Coronary artery (tissue), 2 donors: ENCODE results near the gene STRADB.

Experiments
- DNase-seq: peaks from one replicate; pipeline ENCODE4 v3.0.0-alpha.2; 2017; ENCODE audit warnings: low spot score
- H3K27ac ChIP-seq, 2 donors: fragments of 200-600 bp; sonication (generic); one replicate each; pipeline ENCODE4 v1.5.1; 2016 to 2019
- H3K4me3 ChIP-seq: fragments of 200-600 bp; sonication (generic); 2 replicates; pipeline ENCODE4 v1.5.1; 2016; ENCODE audit warnings: mild to moderate bottlenecking, moderate library complexity
- TF ChIP-seq, protein P1 (sequence below): fragments of 200-600 bp; sonication (generic); IDR thresholded peaks from one replicate; pipeline ENCODE4 v1.5.1; 2019; ENCODE audit warnings: antibody characterized with exemption

STRADB gene

GRCh38 chr2:201444746-201445465 lies 6.6 kb upstream of the STRADB start:
- no peak for DNase-seq
- TF ChIP-seq, protein P1, sequence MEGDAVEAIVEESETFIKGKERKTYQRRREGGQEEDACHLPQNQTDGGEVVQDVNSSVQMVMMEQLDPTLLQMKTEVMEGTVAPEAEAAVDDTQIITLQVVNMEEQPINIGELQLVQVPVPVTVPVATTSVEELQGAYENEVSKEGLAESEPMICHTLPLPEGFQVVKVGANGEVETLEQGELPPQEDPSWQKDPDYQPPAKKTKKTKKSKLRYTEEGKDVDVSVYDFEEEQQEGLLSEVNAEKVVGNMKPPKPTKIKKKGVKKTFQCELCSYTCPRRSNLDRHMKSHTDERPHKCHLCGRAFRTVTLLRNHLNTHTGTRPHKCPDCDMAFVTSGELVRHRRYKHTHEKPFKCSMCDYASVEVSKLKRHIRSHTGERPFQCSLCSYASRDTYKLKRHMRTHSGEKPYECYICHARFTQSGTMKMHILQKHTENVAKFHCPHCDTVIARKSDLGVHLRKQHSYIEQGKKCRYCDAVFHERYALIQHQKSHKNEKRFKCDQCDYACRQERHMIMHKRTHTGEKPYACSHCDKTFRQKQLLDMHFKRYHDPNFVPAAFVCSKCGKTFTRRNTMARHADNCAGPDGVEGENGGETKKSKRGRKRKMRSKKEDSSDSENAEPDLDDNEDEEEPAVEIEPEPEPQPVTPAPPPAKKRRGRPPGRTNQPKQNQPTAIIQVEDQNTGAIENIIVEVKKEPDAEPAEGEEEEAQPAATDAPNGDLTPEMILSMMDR, result no peak
- H3K27ac ChIP-seq, result no peak overlapping the region
- no peak overlapping the region for H3K4me3 ChIP-seq

DNA sequence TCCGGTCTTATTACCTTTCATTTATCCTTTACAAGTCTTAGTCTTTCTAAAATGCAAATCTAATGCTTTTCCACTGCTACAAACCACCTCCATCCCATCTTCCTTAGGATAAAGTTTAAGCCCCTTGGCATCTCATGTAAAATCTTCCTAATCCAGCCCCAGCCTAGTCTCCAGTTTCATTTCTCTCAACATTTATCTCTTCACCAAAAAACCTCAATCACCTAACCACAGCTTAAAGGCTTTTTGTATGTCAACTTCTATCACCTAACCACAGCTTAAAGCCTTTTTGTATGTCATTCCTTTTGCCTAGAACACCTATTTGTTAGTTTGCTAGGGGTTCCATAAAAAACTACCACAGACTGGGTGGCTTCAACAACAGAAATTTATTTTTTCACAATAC lies 4.5 kb upstream of the STRADB start:
- no peak overlapping the region for H3K27ac ChIP-seq
- TF ChIP-seq, protein P1, result no peak
- DNase-seq, result no peak
- no peak overlapping the region for H3K4me3 ChIP-seq

DNA sequence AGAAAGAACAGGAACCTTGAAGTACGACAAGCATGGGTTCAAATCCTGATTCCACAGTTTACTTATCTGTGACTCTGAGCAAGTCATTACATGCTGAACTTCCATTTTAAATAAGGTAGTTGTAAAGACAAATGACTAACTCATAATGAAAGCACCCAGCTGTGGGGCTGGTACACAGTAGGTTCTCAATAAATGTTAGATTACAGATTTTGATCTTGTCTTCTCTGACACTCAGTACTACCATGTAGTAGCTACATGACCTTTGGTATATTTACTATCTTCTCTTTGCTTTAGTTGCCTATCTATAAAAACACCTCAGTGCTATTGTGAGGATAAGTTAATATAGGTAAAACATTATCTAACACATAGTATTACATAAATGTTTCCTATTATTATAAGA lies 3.5 kb upstream of the STRADB start:
- Histone ChIP-seq H3K4me3 (no peak overlapping the region), H3K27ac (no peak overlapping the region)
- no peak for DNase-seq
- TF ChIP-seq, protein P1, result no peak

DNA sequence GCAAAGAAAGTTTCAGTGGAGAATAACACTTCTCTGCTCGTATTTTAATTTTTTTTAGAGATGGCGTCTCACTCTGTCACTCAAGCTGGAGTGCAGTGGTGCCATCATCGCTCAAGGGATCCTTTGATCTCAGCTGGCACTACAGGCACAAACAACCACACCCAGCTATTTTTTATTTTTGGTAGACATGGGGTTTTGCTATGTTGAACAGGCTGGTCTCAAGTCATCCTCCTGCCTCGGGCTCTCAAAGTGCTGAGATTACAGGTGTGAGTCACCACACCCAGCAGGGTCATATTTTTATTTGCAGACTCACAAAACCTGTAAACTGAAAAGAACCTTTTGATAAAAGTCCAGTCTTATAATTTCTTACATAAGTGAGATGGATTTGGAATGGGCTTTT lies 2.8 kb upstream of the STRADB start:
- Histone ChIP-seq H3K27ac (no peak overlapping the region), H3K4me3 (no peak overlapping the region)
- TF ChIP-seq, protein P1, result no peak
- no peak for DNase-seq

DNA sequence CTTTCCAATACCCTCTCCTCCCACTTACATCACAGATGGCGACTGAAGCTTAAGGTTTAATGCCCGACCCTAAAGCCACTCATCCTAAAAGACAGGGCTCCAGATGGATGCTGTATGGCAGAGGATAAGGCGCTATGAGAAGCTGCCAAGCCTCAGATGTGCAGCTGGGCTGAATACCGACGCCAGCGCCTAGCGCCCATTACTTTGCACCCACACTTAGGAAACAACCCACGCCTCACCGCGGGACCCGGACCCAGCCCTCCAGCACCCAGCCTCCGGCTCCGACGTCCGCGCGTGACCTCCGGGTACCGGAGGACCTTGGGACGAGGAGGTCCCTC lies 617 bp upstream of the STRADB start:
- TF ChIP-seq, protein P1, result no peak
- H3K4me3 ChIP-seq, result peak overlapping the region; percentile 95
- peak overlapping the region; percentile 84 to 94 for H3K27ac ChIP-seq
- DNase-seq, result no peak

- peak overlapping the region; percentile 95 for H3K4me3 ChIP-seq
- H3K27ac ChIP-seq, result peak overlapping the region; percentile 84 to 94
- TF ChIP-seq, protein P1, result no peak
- no peak for DNase-seq
These were observed 750 bp downstream of the STRADB start for GRCh38 chr2:201452058-201452921.
